Endothelial cell of umbilical vein (primary cell): Measurements from ENCODE around the gene SHROOM4. TPM values are rescaled to one million over a fixed set of nuclear protein-coding genes. Genes with fewer than 3 reads are reported as not detected.

Source experiments
- BruUV-seq: library from RNA; stranded (reverse); fragments of 400-500 nt; replicated peaks from 2 replicates; lab custom pipeline; 2021; lab: Mats Ljungman, UMichigan
- CTCF ChIA-PET: fragments of 300-600, 350-600 bp; sonication (Branson Sonifier 250); formaldehyde crosslinking; loops from one replicate; lab custom pipeline; 2021; ENCODE audit warnings: antibody characterized with exemption, inconsistent platforms; lab: Charles Lee
- POLR2A ChIA-PET: fragments of 300-600, 350-600 bp; sonication (Branson Sonifier 250); formaldehyde crosslinking; loops from one replicate; lab custom pipeline; 2021; ENCODE audit warnings: antibody characterized with exemption, inconsistent platforms; lab: Charles Lee
- DNase-seq: peaks from one replicate; pipeline ENCODE4 v3.0.0-alpha.2; 2011; ENCODE audit warnings: low read depth, low spot score
- FAIRE-seq: peaks from 2 replicates; lab custom pipeline; 2011; peaks lifted over from hg19 to GRCh38; lab: Jason Lieb, UNC
- H2AFZ ChIP-seq: 2 replicates; pipeline ENCODE4 v1.6.0; 2012; ENCODE audit warnings: low read depth, low read length, control low read depth, inconsistent platforms
- H3K27ac ChIP-seq: 2 replicates; pipeline ENCODE4 v1.5.1; 2011; ENCODE audit warnings: low read depth, mild to moderate bottlenecking, control low read depth, low read length, moderate library complexity; ENCODE audit not compliant: insufficient read depth
- H3K27me3 ChIP-seq, 2 experiments: 2 replicates each; pipeline versions ENCODE4 v1.6.0 to v1.6.1; 2011; ENCODE audit warnings: low read length in 2 of 2, mixed read lengths in 1 of 2; ENCODE audit not compliant: control insufficient read depth in 2 of 2, insufficient read depth in 2 of 2
- H3K36me3 ChIP-seq, 2 experiments: 2 replicates in 1 of 2; 3 replicates in 1 of 2; pipeline ENCODE4 v1.5.1; 2011; ENCODE audit warnings: low read length in 2 of 2, mild to moderate bottlenecking in 1 of 2, moderate library complexity in 1 of 2; ENCODE audit not compliant: control insufficient read depth in 2 of 2, insufficient read depth in 2 of 2; ENCODE audit errors: extremely low read depth in 1 of 2
- H3K4me1 ChIP-seq: 3 replicates; pipeline ENCODE4 v1.5.1; 2011; ENCODE audit warnings: mild to moderate bottlenecking, low read length; ENCODE audit not compliant: control insufficient read depth, insufficient read depth; ENCODE audit errors: extremely low read depth
- H3K4me2 ChIP-seq: 2 replicates; pipeline ENCODE4 v1.6.1; 2011; ENCODE audit warnings: low read length, control low read depth, mixed read lengths; ENCODE audit not compliant: insufficient read depth
- H3K4me3 ChIP-seq, 3 experiments: fragments of 200-600 bp in 1 of 3; sonication (generic), shearing (Covaris generic) in 1 of 3; replicated peaks in 1 of 3; 2 replicates each; pipeline ENCODE4 v1.5.1; 2011 to 2016; ENCODE audit warnings: control low read depth in 3 of 3, low read length in 3 of 3, mild to moderate bottlenecking in 2 of 3, inconsistent platforms in 1 of 3, low read depth in 1 of 3, moderate library complexity in 1 of 3; ENCODE audit not compliant: insufficient read depth in 1 of 3
- H3K79me2 ChIP-seq: 2 replicates; pipeline ENCODE4 v1.6.0; 2012; ENCODE audit warnings: low read length, inconsistent platforms; ENCODE audit not compliant: control insufficient read depth, insufficient read depth
- H3K9ac ChIP-seq: replicated peaks from 2 replicates; pipeline ENCODE3; 2011; ENCODE audit warnings: low read length, control low read depth; ENCODE audit not compliant: insufficient read depth; ENCODE audit errors: extremely low read depth
- H3K9me1 ChIP-seq: replicated peaks from 3 replicates; pipeline ENCODE4 v1.6.0; 2011; ENCODE audit warnings: mild to moderate bottlenecking, low read length; ENCODE audit not compliant: control insufficient read depth, insufficient read depth; ENCODE audit errors: extremely low read depth
- H3K9me3 ChIP-seq: replicated peaks from 2 replicates; pipeline ENCODE4 v1.5.1; 2012; ENCODE audit warnings: low read length, inconsistent platforms; ENCODE audit not compliant: control insufficient read depth, insufficient read depth
- H4K20me1 ChIP-seq: replicated peaks from 2 replicates; pipeline ENCODE3; 2011; ENCODE audit warnings: mild to moderate bottlenecking, low read length; ENCODE audit not compliant: control insufficient read depth, insufficient read depth; ENCODE audit errors: extremely low read depth
- EZH2 ChIP-seq: IDR thresholded peaks from 2 replicates; pipeline ENCODE4 v1.6.1; 2012; ENCODE audit warnings: borderline replicate concordance, low read depth, mild to moderate bottlenecking, moderate library complexity, low read length, inconsistent platforms; ENCODE audit not compliant: severe bottlenecking
- FOS ChIP-seq: IDR thresholded peaks from 2 replicates; pipeline ENCODE4 v1.6.1; 2011; ENCODE audit warnings: mild to moderate bottlenecking, low read length, moderate library complexity, borderline replicate concordance; ENCODE audit not compliant: insufficient read depth
- GATA2 ChIP-seq: IDR thresholded peaks from 2 replicates; pipeline ENCODE4 v1.7.0; 2011; ENCODE audit warnings: low read depth, mild to moderate bottlenecking, moderate library complexity, mixed read lengths, low read length; ENCODE audit not compliant: insufficient read length, insufficient read depth
- MYC ChIP-seq: IDR thresholded peaks from one replicate; pipeline ENCODE4 v1.6.1; 2011; ENCODE audit warnings: mild to moderate bottlenecking, low read depth, low read length
- POLR2AphosphoS5 ChIP-seq: IDR thresholded peaks from 2 replicates; pipeline ENCODE4 v1.6.1; 2012; ENCODE audit warnings: low read depth, mild to moderate bottlenecking, control low read depth, low read length, moderate library complexity; ENCODE audit not compliant: insufficient read depth
- dilution Hi-C: fragments of 300-500 bp; cut with MboI; formaldehyde crosslinking; loops from one replicate; pipeline ENCODE4 v1.15.0; 2019; ENCODE audit warnings: low sequenced_read_pairs; ENCODE audit not compliant: extremely low pct_ligation_motif_present
- intact Hi-C: fragments of 100-400 bp; cut with micrococcal nuclease; formaldehyde crosslinking; loops from one replicate; pipeline ENCODE4 v1.10.0; 2022
- polyA plus RNA-seq, 4 experiments: library from polyadenylated mRNA; depleted of rRNA in 3 of 4; stranded (reverse) in 3 of 4; unstranded in 1 of 4; fragments of >200 nt; gene quantifications; 2 replicates each; pipeline versions ENCODE4 v1.2.1 to v1.2.3, GENCODE V29; 2011 to 2012; ENCODE audit warnings: missing spikeins in 1 of 4
- total RNA-seq: library from RNA; stranded (reverse); gene quantifications from 2 replicates; pipeline ENCODE4 v1.2.3, GENCODE V29; 2021
- TF ChIP-seq, protein P1 (sequence below), 2 donors: IDR thresholded peaks; 1 replicate in 1 of 2; 2 replicates in 1 of 2; pipeline ENCODE4 v1.5.1; 2011; ENCODE audit warnings: low read length in 2 of 2, mild to moderate bottlenecking in 2 of 2, moderate library complexity in 2 of 2, control low read depth in 1 of 2, inconsistent platforms in 1 of 2, low read depth in 1 of 2; ENCODE audit not compliant: insufficient read depth in 1 of 2; ENCODE audit errors: extremely low read depth in 1 of 2

Gene SHROOM4
- total and polyA plus RNA-seq, 2 donors (not counting 3 experiments of a cell fraction or from before 2014, with no cell fraction given) = 29.7 to 57.5 TPM

DNA sequence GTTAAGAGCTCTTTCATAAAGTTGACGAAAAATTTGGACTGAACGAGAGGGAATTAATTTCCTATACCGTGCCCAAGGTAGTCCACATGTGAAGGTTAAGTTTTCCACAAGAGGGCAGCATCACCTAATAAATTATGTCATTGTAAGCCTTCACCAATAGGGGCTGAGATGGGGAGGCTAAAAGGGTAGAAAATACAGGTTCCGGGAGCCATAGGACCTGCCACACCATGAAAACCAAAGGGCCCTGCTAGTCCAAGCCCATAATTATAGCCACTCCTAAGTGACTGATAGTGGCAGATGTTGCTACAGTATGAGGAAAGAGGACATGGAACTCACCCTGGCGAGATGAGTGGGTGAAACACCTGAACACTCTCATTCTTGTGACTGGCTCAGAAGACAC lies 122.2 kb downstream of the SHROOM4 start:
- intact Hi-C loops = loop anchor here (1.0 to 5.0 kb wide), 6 partner anchors 55 to 1570 kb away; no protein-coding TSS in a partner anchor
- no peaks in the 10 kb centered on the region for H4K20me1 ChIP-seq
- peaks cover 7% of the 10 kb centered on the region for H3K4me1 ChIP-seq
- H3K27ac ChIP-seq = no peak overlapping the region
- no peak overlapping the region for H2AFZ ChIP-seq
- BruUV-seq = no TSS peak
- ChIA-PET POLR2A (no interaction called here), CTCF (interaction anchor here (0.6 to 2.0 kb wide), 23 partner anchors 9 to 1733 kb away, joined by 3 to 20 read pairs (median 4); no protein-coding TSS in a partner anchor)
- H3K9me1 ChIP-seq = no peaks in the 10 kb centered on the region
- H3K9ac ChIP-seq = no peak overlapping the region
- no peak overlapping the region for H3K4me3 ChIP-seq
- no peaks in the 10 kb centered on the region for H3K36me3 ChIP-seq
- no peak overlapping the region for H3K4me2 ChIP-seq
- TF ChIP-seq, protein P1, sequence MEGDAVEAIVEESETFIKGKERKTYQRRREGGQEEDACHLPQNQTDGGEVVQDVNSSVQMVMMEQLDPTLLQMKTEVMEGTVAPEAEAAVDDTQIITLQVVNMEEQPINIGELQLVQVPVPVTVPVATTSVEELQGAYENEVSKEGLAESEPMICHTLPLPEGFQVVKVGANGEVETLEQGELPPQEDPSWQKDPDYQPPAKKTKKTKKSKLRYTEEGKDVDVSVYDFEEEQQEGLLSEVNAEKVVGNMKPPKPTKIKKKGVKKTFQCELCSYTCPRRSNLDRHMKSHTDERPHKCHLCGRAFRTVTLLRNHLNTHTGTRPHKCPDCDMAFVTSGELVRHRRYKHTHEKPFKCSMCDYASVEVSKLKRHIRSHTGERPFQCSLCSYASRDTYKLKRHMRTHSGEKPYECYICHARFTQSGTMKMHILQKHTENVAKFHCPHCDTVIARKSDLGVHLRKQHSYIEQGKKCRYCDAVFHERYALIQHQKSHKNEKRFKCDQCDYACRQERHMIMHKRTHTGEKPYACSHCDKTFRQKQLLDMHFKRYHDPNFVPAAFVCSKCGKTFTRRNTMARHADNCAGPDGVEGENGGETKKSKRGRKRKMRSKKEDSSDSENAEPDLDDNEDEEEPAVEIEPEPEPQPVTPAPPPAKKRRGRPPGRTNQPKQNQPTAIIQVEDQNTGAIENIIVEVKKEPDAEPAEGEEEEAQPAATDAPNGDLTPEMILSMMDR (IDR thresholded peaks at IDR 0.05; ENCODE audit: extremely low read depth in 1 of 2, insufficient read depth in 1 of 2, low read depth in 1 of 2, low read length in 2 of 2) = peak; percentile 25 to 32
- TF ChIP-seq EZH2 (no peak), FOS (no peak), GATA2 (no peak), POLR2AphosphoS5 (no peak), MYC (no peak)
- FAIRE-seq (peak; percentile 54), DNase-seq (peak; percentile 43)
- H3K27me3 ChIP-seq = no peaks in the 10 kb centered on the region
- H3K9me3 ChIP-seq = no peaks in the 10 kb centered on the region
- dilution Hi-C loops = no loop called here
- no peaks in the 10 kb centered on the region for H3K79me2 ChIP-seq
